Spleen (tissue), 7 donors: ENCODE measurements around the gene ZEB2.

Experiments
- CTCF ChIP-seq, 11 experiments: fragments of 200-600 bp in 7 of 11; fragments of 450-650 bp in 4 of 11; sonication (generic) in 4 of 11; IDR thresholded peaks in 8 of 11; conservative IDR thresholded peaks in 3 of 11; 1 replicate in 7 of 11; 2 replicates in 4 of 11; pipeline versions ENCODE4 v1.4.0 to v1.8.0; 2016 to 2021; ENCODE audit warnings: antibody characterized with exemption in 11 of 11, inconsistent platforms in 4 of 11, mild to moderate bottlenecking in 1 of 11
- POLR2A ChIP-seq, 3 donors: fragments of 450-650 bp; IDR thresholded peaks; one replicate each; pipeline ENCODE4 v1.5.1; 2017; ENCODE audit warnings: antibody characterized with exemption in 3 of 3, mild to moderate bottlenecking in 1 of 3
- donor health status: DM: no; HTN: no; CAD: no; lungs with moderate emphysema.
- donor health status: DM: no; HTN: no; CAD: no.
- donor health status: DM: no; HTN: no; CAD: no.

- no peak for TF ChIP-seq POLR2A (IDR thresholded peaks at IDR 0.05)
- no peak for TF ChIP-seq CTCF (IDR thresholded peaks at IDR 0.05 in 8 of 11, conservative IDR thresholded peaks at IDR 0.05 in 3 of 11)
These were observed 40.3 kb downstream of the ZEB2 start for GRCh38 chr2:144479659-144480058.
